Measurements from ENCODE around the gene NHEJ1. TPM values are rescaled to one million over a fixed set of nuclear protein-coding genes. Genes with fewer than 3 reads are reported as not detected.

Gene NHEJ1
- total RNA-seq, 1 experiment from 2014 or later: 16.4 TPM

GRCh38 chr2:219086196-219086595 is 74.4 kb downstream of the NHEJ1 start:
- no peaks in the 10 kb centered on the region for H3K4me1 ChIP-seq (ENCODE audit: control insufficient read depth in 1 of 2, insufficient read depth in 2 of 2, low read length in 2 of 2)
- BruUV-seq (replicated peaks): no TSS peak
- POLR2A ChIA-PET: no interaction called here

More at GRCh38 chr2:219086196-219086595, 74.4 kb downstream of the NHEJ1 start:
- DNase-seq (ENCODE audit: low read depth, low spot score) (no peak), ATAC-seq (no peak)
- ChIA-PET CTCF (interaction anchor here (0.6 to 1.9 kb wide), 3 partner anchors 11 to 18 kb away, joined by 3 to 6 read pairs (median 4); no protein-coding TSS in a partner anchor), RAD21 (ENCODE audit: low non-redundant PET in 1 of 2, low total read pairs in 2 of 2, uncharacterized antibody in 2 of 2, unreplicated experiment in 2 of 2) (no interaction called here)
- no peak overlapping the region for H3K9ac ChIP-seq (ENCODE audit: low read length)
- no peaks in the 10 kb centered on the region for H3K36me3 ChIP-seq (ENCODE audit: control insufficient read depth in 1 of 2, insufficient read depth in 2 of 2, low read length in 2 of 2)
- no peak overlapping the region for H2AFZ ChIP-seq (ENCODE audit: low read depth, low read length, poor library complexity, severe bottlenecking)
- H3K9me2 ChIP-seq (ENCODE audit: insufficient read depth): no peaks in the 10 kb centered on the region
- no peaks in the 10 kb centered on the region for H3K9me3 ChIP-seq (ENCODE audit: control insufficient read depth in 1 of 2, insufficient read depth in 1 of 2, low read depth in 1 of 2, low read length in 2 of 2)
- H3K4me3 ChIP-seq (replicated peaks in 1 of 2; ENCODE audit: low read depth in 1 of 2, low read length in 2 of 2): no peak overlapping the region
- intact Hi-C loops (cut with micrococcal nuclease): no loop called here
- H3K4me2 ChIP-seq (ENCODE audit: low read length): no peak overlapping the region
- no peaks in the 10 kb centered on the region for H3K27me3 ChIP-seq (ENCODE audit: insufficient read depth, low read length)
- no peaks in the 10 kb centered on the region for H4K20me1 ChIP-seq (ENCODE audit: insufficient read depth)
- H3K79me2 ChIP-seq (ENCODE audit: insufficient read depth, low read length): no peaks in the 10 kb centered on the region
- TF ChIP-seq CBX3 (IDR thresholded peaks at IDR 0.05; ENCODE audit: low read depth) (no peak), TCF7L2 (IDR thresholded peaks at IDR 0.05; ENCODE audit: borderline replicate concordance, extremely low read depth, insufficient read depth, insufficient read length) (no peak), CEBPB (IDR thresholded peaks at IDR 0.05; ENCODE audit: low read depth) (no peak), ZNF274 (IDR thresholded peaks at IDR 0.05; ENCODE audit: low read depth, low read length) (no peak), ZBTB33 (IDR thresholded peaks at IDR 0.05; ENCODE audit: extremely low read depth, insufficient replicate concordance, low read length) (no peak), EGR1 (IDR thresholded peaks at IDR 0.05; ENCODE audit: low read depth) (no peak), SIN3A (IDR thresholded peaks at IDR 0.05; ENCODE audit: low read depth) (no peak), POLR2AphosphoS5 (IDR thresholded peaks at IDR 0.05; ENCODE audit: low read depth, low read length) (no peak), EZH2phosphoT487 (IDR thresholded peaks at IDR 0.05; ENCODE audit: borderline replicate concordance) (no peak), FOSL1 (IDR thresholded peaks at IDR 0.05; ENCODE audit: low read depth) (no peak), ZFX (IDR thresholded peaks at IDR 0.05) (no peak), ATF3 (IDR thresholded peaks at IDR 0.05) (no peak), JUND (IDR thresholded peaks at IDR 0.05) (no peak), EZH2 (IDR thresholded peaks at IDR 0.05) (no peak), MAX (IDR thresholded peaks at IDR 0.05) (no peak), POLR2A (IDR thresholded peaks at IDR 0.05; ENCODE audit: borderline replicate concordance, extremely low read depth, insufficient read depth, insufficient read length) (no peak), RAD21 (IDR thresholded peaks at IDR 0.05; ENCODE audit: low read depth) (no peak), SRF (IDR thresholded peaks at IDR 0.05; ENCODE audit: low read depth) (no peak), CTCF (IDR thresholded peaks at IDR 0.05 in 2 of 3, conservative IDR thresholded peaks at IDR 0.05 in 1 of 3; ENCODE audit: borderline replicate concordance in 1 of 3, insufficient read depth in 1 of 3, low read depth in 2 of 3, low read length in 2 of 3) (no peak), SP1 (IDR thresholded peaks at IDR 0.05; ENCODE audit: low read depth) (no peak)
- no peak overlapping the region for H3K27ac ChIP-seq (ENCODE audit: low read depth, low read length)

All from HCT116 (cell line).